ENCODE measurements around the gene LONRF3.

DNA sequence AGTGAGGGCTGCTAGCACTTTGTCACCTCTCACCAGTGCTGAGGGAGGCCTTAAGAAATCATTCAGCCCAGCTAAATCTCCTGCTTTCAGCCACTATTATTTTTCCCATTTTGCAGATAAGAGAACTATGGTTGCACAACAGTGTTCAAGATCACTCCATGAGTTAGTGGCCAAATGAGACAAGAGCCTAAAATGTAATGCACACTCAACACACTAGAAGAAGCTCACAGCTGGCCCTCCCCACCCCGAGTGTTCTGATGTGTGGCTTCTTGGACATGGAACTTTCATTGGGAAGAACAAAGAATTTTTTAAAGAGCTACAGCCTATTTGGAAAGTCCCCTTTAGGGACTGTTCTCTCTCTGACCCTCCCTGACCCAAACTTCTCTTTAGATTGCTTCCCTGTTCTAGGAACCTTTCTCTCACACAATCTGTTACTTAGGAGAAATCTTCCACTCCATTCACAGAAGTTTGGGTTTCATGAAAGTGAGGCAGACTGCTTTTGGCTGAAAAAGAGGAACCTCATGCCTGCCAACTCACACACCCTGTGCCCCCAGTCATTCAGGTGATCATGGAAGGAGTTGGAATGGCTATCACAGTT, 54.4 kb downstream of the LONRF3 start:
- TF ChIP-seq POLR2A (IDR thresholded peaks at IDR 0.05) (no peak), POLR2AphosphoS5 (IDR thresholded peaks at IDR 0.05) (no peak)
- TF ChIP-seq, protein P1, sequence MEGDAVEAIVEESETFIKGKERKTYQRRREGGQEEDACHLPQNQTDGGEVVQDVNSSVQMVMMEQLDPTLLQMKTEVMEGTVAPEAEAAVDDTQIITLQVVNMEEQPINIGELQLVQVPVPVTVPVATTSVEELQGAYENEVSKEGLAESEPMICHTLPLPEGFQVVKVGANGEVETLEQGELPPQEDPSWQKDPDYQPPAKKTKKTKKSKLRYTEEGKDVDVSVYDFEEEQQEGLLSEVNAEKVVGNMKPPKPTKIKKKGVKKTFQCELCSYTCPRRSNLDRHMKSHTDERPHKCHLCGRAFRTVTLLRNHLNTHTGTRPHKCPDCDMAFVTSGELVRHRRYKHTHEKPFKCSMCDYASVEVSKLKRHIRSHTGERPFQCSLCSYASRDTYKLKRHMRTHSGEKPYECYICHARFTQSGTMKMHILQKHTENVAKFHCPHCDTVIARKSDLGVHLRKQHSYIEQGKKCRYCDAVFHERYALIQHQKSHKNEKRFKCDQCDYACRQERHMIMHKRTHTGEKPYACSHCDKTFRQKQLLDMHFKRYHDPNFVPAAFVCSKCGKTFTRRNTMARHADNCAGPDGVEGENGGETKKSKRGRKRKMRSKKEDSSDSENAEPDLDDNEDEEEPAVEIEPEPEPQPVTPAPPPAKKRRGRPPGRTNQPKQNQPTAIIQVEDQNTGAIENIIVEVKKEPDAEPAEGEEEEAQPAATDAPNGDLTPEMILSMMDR (IDR thresholded peaks at IDR 0.05) = no peak
